GM19455 (cell line): ENCODE measurements around the gene NSDHL.

Experiments
- ATAC-seq: cut with Tn5 transposase; IDR thresholded peaks from one replicate; pipeline ENCODE4 v1.9.1; 2021; ENCODE audit not compliant: unreplicated experiment

Gene NSDHL

GRCh38 chrX:152910018-152910417 is 79.2 kb downstream of the NSDHL start:
- peak; percentile 52 for ATAC-seq

GRCh38 chrX:152912106-152912505 is 81.2 kb downstream of the NSDHL start:
- ATAC-seq, result no peak

- ATAC-seq, result no peak
Observed at GRCh38 chrX:152912641-152913040, 81.8 kb downstream of the NSDHL start.

- ATAC-seq, result no peak
Observed at GRCh38 chrX:152913346-152913745, 82.5 kb downstream of the NSDHL start.

GRCh38 chrX:152913910-152914309 is 83.0 kb downstream of the NSDHL start:
- ATAC-seq, result no peak

- peak; percentile 74 for ATAC-seq
Observed at GRCh38 chrX:152915541-152916241, 84.8 kb downstream of the NSDHL start.

GRCh38 chrX:152917656-152918579 is 87.1 kb downstream of the NSDHL start:
- ATAC-seq, result peak; percentile 63

GRCh38 chrX:152918707-152919106 is 87.8 kb downstream of the NSDHL start:
- ATAC-seq, result no peak
